ENCODE results near the gene EXOSC1.

The EXOSC1 gene

DNA sequence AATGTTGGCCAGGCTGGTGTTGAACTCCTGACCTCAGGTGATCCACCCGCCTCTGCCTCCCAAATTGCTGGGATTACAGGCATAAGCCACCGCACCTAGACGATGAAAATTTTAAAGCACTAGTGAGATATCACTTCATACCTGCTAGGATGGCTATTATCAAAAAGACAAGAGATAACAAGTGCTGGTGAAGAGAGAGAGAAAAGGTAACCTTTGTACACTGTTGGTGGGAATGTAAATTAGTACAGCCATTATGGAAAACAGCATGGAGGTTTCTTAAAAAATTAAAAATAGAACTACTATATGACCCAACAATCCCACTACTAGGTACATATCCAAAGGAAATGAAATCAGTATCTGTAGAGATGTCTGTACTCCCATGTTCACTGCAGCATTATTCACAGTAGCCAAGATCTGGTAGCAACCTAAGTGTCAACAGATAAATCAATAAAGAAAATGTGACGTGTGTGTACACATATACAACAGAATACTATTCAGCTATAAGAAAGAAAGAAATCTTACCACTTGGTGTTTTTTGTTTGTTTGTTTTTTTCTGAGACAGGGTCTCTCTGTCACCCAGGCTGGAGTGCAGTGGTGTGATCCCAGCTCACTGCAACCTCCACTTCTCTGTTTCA is 40.0 kb upstream of the EXOSC1 start:
- TF ChIP-seq FOXP2 (optimal IDR thresholded peaks at IDR 0.05; ENCODE audit: borderline replicate concordance, extremely low read depth, extremely low read length, insufficient read depth), result no peak
- no peak for TF ChIP-seq TAF1 (IDR thresholded peaks at IDR 0.05; ENCODE audit: borderline replicate concordance, insufficient read depth, low read length)
- no peak for TF ChIP-seq SIN3A (IDR thresholded peaks at IDR 0.05; ENCODE audit: borderline replicate concordance, insufficient read depth, low read length)
- no peak for TF ChIP-seq POLR2AphosphoS5 (IDR thresholded peaks at IDR 0.05; ENCODE audit: low read depth, low read length)
- TF ChIP-seq, protein P1, sequence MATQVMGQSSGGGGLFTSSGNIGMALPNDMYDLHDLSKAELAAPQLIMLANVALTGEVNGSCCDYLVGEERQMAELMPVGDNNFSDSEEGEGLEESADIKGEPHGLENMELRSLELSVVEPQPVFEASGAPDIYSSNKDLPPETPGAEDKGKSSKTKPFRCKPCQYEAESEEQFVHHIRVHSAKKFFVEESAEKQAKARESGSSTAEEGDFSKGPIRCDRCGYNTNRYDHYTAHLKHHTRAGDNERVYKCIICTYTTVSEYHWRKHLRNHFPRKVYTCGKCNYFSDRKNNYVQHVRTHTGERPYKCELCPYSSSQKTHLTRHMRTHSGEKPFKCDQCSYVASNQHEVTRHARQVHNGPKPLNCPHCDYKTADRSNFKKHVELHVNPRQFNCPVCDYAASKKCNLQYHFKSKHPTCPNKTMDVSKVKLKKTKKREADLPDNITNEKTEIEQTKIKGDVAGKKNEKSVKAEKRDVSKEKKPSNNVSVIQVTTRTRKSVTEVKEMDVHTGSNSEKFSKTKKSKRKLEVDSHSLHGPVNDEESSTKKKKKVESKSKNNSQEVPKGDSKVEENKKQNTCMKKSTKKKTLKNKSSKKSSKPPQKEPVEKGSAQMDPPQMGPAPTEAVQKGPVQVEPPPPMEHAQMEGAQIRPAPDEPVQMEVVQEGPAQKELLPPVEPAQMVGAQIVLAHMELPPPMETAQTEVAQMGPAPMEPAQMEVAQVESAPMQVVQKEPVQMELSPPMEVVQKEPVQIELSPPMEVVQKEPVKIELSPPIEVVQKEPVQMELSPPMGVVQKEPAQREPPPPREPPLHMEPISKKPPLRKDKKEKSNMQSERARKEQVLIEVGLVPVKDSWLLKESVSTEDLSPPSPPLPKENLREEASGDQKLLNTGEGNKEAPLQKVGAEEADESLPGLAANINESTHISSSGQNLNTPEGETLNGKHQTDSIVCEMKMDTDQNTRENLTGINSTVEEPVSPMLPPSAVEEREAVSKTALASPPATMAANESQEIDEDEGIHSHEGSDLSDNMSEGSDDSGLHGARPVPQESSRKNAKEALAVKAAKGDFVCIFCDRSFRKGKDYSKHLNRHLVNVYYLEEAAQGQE (IDR thresholded peaks at IDR 0.05; ENCODE audit: insufficient read depth in 1 of 2, low read depth in 2 of 2, low read length in 2 of 2), result no peak

DNA sequence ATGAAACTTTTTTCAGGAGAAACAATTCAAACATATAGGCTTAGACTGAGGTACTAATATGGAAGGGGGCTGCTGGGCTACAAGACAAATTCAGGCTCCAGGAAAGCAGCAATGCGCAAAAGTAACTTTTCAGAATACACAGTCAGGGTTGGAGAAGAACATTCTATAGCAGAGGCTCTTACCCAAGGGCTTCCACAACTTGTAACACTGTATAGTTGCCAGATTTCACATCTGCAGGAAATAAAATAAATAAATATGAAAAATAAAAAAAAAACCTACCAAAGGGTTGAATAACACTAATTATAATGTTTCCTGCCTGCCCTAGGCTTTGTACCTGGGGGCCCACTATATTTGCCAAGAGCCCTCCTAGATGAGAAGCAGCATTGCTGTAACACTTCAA is 38.1 kb upstream of the EXOSC1 start:
- TF ChIP-seq TAF1 (IDR thresholded peaks at IDR 0.05; ENCODE audit: borderline replicate concordance, insufficient read depth, low read length), result no peak
- TF ChIP-seq SIN3A (IDR thresholded peaks at IDR 0.05; ENCODE audit: borderline replicate concordance, insufficient read depth, low read length), result no peak
- TF ChIP-seq, protein P1 (IDR thresholded peaks at IDR 0.05; ENCODE audit: insufficient read depth in 1 of 2, low read depth in 2 of 2, low read length in 2 of 2), result no peak
- TF ChIP-seq FOXP2 (optimal IDR thresholded peaks at IDR 0.05; ENCODE audit: borderline replicate concordance, extremely low read depth, extremely low read length, insufficient read depth), result no peak
- no peak for TF ChIP-seq POLR2AphosphoS5 (IDR thresholded peaks at IDR 0.05; ENCODE audit: low read depth, low read length)

DNA sequence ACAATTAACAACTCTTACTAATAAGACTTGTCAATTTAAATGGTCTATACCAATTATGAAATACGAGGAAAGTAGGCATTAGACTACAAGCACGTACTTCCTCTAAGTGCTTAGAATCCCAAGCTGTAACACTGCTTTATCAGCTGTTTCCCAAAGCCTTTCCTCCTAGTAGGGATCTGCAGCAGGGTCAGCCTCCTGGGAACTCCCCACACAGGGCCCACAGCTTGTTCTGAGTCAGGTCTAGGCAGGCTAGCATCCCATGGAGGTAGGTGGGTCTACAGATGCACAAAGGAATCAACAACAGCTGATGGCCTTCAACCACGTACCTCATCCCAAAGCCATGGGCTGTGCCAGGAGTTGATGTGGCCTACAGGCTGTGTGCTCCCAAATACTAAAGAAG is 37.7 kb upstream of the EXOSC1 start:
- TF ChIP-seq SIN3A (IDR thresholded peaks at IDR 0.05; ENCODE audit: borderline replicate concordance, insufficient read depth, low read length), result no peak
- no peak for TF ChIP-seq POLR2AphosphoS5 (IDR thresholded peaks at IDR 0.05; ENCODE audit: low read depth, low read length)
- TF ChIP-seq, protein P1 (IDR thresholded peaks at IDR 0.05; ENCODE audit: insufficient read depth in 1 of 2, low read depth in 2 of 2, low read length in 2 of 2), result no peak
- TF ChIP-seq TAF1 (IDR thresholded peaks at IDR 0.05; ENCODE audit: borderline replicate concordance, insufficient read depth, low read length), result no peak

DNA sequence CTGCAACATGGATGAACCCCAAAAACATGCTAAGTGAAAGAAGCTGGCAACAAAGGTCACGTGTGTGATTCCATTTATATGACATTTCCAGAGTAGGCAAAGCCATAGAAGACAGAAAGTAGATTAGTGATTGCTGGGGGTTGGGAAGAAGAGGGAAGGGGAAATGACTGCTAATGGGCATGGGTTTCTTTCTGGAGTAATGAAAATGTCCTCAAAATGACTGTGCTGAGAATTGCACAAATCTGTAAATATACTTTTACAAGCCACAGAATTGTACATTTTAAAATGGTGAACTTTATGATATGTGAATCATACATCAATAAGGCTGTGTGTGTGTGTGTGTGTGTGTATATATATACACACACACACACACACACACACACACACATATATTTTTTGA is 36.6 kb upstream of the EXOSC1 start:
- TF ChIP-seq FOXP2 (optimal IDR thresholded peaks at IDR 0.05; ENCODE audit: borderline replicate concordance, extremely low read depth, extremely low read length, insufficient read depth), result no peak
- TF ChIP-seq TAF1 (IDR thresholded peaks at IDR 0.05; ENCODE audit: borderline replicate concordance, insufficient read depth, low read length), result no peak
- TF ChIP-seq SIN3A (IDR thresholded peaks at IDR 0.05; ENCODE audit: borderline replicate concordance, insufficient read depth, low read length), result no peak
- TF ChIP-seq, protein P1 (IDR thresholded peaks at IDR 0.05; ENCODE audit: insufficient read depth in 1 of 2, low read depth in 2 of 2, low read length in 2 of 2), result no peak
- TF ChIP-seq POLR2AphosphoS5 (IDR thresholded peaks at IDR 0.05; ENCODE audit: low read depth, low read length), result no peak

DNA sequence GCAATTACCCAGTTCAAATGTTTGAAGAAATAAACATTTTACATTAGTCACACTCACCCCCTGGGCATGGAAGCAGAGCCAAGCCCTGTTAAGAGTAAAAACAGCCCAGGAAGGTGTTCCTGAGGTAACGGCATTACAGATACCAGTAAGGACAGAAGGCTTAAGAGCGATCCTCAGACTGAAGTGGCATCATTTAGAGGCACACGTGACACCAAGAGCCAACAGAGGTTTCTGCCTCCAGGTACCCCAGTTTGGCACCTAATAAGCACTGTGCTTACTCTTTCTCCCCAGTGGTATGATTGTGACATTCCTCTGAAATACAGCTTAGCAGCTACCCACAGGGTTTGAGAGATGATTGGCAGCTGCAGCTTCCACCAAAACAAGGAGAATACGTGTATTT is 35.3 kb upstream of the EXOSC1 start:
- no peak for TF ChIP-seq POLR2AphosphoS5 (IDR thresholded peaks at IDR 0.05; ENCODE audit: low read depth, low read length)
- TF ChIP-seq FOXP2 (optimal IDR thresholded peaks at IDR 0.05; ENCODE audit: borderline replicate concordance, extremely low read depth, extremely low read length, insufficient read depth), result no peak
- no peak for TF ChIP-seq TAF1 (IDR thresholded peaks at IDR 0.05; ENCODE audit: borderline replicate concordance, insufficient read depth, low read length)
- TF ChIP-seq SIN3A (IDR thresholded peaks at IDR 0.05; ENCODE audit: borderline replicate concordance, insufficient read depth, low read length), result no peak
- TF ChIP-seq, protein P1 (IDR thresholded peaks at IDR 0.05; ENCODE audit: insufficient read depth in 1 of 2, low read depth in 2 of 2, low read length in 2 of 2), result no peak
